ENCODE measurements around the gene KRT74.

Gene KRT74

DNA sequence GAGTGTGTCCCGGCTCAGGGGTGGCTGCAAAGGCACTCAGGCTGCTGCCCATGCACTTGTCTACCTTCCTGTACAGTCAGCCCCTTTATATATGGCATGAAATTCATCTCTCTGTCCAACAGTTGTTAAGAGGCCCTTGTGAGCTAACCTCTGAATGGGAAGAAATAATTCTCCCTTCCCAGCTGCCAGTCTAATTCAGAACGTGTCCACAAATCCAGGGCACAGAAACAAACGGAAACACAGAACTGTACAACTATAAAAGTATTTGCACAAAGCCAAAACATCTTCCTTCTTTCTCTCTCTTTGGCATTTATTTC lies 54.3 kb downstream of the KRT74 start:
- no peak for DNase-seq

DNA sequence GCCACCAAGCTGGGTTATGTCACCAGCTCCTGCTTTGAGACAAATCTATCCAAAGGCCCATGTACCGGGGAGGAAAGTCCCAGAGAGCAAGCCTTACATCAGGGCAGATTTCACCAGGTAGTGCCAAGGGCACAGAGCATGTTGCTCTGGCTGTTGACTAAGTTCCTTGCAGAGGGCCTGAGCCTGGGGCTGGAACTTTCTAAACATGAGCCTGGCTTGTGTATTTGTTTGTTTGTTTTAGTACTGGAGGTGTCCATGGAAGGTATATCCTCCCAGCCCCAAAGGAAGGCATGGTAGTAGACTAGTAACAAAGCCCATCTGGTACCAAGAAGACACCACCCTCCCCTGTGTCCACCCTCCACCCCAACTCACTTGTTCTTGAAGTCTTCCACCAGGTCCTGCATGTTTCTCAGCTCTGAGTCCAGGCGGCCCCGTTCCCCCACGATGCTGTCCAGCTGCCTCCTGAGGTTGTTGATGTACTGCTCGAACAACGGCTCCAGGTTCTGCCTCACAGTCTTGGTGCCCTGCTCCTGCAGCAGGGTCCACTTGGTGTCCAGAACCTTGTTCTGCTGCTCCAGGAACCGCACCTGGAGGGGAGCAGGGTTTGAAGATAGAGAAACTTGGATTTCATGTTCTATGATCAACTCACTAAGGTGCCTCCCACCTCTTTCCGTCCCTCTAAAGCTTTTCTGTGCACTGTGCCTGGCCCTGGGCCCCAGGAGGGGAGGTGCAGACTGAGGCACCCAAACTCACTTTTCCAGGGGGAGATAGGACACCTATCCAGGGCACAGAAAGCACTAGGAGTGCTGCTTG lies 54.9 kb downstream of the KRT74 start:
- no peak for DNase-seq

DNA sequence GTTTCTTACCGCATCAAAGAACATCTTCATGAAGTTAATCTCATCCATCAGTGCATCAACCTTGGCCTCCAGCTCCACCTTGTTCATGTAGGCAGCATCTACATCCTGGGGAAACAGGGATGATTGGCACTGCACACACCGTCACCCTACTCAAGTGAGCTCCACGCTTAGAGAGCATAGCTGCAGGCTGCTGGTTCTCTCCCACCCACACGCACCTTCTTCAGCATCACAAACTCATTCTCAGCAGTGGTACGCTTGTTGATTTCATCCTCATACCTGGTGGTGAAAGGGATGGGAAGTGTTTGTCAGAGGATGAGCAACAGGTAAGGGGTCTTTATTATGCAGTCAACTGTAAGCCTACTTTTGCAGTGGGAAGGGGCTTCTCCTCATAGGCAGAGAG lies 55.8 kb downstream of the KRT74 start:
- no peak for DNase-seq

DNA sequence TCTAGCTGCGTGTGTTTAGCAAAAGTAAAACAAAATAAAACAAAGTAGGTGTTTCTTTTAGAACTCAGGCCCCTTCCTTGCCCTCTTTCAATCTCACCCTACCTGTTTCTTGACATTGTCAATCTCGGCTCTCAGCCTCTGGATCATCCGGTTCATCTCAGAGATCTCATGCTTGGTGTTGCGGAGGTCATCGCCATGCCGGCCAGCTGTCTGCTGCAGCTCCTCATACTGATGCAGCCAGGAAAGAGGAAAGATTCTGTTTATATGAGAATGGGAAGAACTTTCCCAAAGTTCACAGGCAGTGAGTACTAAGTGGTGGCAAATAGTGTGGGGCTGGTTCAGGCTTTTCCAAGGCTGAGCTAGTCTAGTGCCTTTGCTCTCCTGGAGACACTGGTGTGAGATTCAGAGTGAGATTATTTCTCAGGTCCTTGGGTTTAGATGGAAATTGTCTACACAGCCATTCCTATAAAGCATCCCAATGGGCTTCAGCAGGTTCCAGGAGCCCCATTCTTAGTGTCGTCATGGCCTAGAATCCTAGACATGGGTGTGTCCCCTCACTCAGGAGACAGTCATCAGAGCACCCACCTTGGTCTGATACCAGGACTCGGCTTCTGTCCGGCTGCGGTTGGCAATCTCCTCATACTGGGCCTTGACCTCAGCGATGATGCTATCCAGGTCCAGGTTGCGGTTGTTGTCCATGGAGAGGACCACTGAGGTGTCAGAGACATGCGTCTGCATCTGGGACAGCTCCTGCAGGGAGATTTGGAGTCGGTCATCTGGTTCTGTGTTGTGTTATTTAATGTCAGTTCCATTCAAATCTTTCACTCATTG lies 56.4 kb downstream of the KRT74 start:
- no peak for DNase-seq

DNA sequence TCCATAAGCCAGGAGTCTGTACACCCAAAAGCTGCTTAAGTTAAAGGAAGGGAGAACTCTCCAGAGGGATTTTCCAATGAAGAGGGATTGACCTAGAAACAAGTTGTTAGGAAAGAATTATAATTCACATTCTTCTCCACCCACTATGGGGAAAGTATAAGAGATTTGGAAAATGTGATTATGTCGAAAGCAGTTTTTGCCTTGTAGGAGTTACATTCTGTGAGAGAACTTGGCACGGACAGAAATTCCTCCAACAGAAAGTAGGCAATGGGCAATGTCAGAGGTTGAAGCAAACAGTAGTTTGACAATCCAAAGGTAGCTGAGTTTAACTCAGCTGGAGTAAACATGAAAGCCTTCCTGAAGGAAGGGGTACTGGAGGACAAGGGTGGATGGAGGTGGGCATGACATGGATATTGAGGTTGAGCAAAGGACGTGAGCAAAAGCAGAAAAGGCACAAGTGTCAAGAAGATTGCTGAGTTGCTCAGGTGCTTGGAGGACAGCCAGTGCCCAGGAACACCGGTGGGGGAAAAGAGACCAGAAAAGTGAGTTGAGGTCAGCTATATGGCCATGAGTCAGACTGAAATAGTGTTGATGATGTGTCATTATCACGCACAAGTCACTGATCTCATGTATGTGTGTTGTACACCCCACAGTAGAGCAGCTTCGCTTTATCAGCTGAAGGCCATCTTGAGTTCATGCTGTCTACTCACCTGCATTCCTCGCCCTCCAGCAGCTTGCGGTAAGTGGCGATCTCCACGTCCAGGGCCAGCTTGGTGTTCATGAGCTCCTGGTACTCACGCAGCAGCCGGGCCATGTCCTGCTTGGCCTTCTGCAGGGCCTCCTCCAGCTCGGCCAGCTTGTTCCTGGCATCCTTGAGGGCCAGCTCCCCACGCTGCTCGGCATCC lies 57.5 kb downstream of the KRT74 start:
- DNase-seq, result no peak
